ENCODE measurements around the gene METTL1.
A peak's percentile ranks its signal among the peaks of the same experiment; 100 is the strongest.

METTL1 gene

GRCh38 chr12:57813111-57813970 is 41.4 kb upstream of the METTL1 start:
- FAIRE-seq = no peak
- TF ChIP-seq POU2F2 (IDR thresholded peaks at IDR 0.05; ENCODE audit: low read depth, low read length) = no peak
- TF ChIP-seq PAX5 (IDR thresholded peaks at IDR 0.05; ENCODE audit: insufficient read depth, low read length, severe bottlenecking) = no peak
- no peak for TF ChIP-seq POLR2AphosphoS5 (IDR thresholded peaks at IDR 0.05; ENCODE audit: low read depth, low read length)
- no peak for DNase-seq (ENCODE audit: insufficient read length, low spot score)

DNA sequence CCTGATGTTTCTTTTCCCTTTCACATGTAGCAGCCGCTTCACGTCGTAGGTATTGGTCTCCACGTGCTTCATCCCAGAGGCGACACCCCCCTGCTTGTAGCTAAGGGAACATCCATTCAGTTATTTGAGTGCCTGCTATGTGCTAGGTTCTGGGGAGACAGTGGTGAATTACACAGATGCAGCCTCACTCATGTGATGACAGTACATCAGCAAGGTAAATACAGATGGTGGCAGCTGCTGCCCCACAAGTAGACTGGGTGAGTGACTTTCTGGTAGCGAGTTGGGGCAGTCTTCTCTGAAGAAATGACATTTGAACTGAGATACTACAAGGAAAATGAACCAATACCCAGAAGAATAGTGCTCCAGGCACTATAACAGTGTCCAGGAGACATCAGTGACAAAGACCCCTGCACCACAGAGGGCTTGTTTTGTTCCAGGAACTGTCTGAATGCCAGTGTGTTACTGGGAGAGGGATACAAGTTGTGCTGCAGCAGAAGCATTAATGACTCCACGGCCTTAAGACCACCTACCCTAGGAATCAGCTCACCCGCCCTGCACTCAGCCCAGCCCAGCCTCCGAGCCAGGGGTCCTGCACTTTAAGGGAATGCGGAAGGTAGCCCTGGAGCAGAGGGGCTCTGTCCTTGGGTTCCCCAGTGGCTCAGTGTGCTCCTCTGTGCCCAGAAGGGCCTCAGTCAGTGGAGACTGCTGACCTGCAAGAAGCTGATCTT is 39.3 kb upstream of the METTL1 start:
- no peak for TF ChIP-seq POLR2AphosphoS5 (IDR thresholded peaks at IDR 0.05; ENCODE audit: low read depth, low read length)
- no peak for TF ChIP-seq TAF1 (IDR thresholded peaks at IDR 0.05; ENCODE audit: low read depth, low read length)
- no peak for TF ChIP-seq SPI1 (IDR thresholded peaks at IDR 0.05; ENCODE audit: low read depth, low read length)
- TF ChIP-seq POU2F2 (IDR thresholded peaks at IDR 0.05; ENCODE audit: low read depth, low read length) = no peak
- no peak for TF ChIP-seq PAX5 (IDR thresholded peaks at IDR 0.05; ENCODE audit: insufficient read depth, low read length, severe bottlenecking)
- no peak for TF ChIP-seq POLR2A (IDR thresholded peaks at IDR 0.05; ENCODE audit: low read depth, low read length)
- DNase-seq (ENCODE audit: insufficient read length, low spot score) (no peak), FAIRE-seq (no peak)

DNA sequence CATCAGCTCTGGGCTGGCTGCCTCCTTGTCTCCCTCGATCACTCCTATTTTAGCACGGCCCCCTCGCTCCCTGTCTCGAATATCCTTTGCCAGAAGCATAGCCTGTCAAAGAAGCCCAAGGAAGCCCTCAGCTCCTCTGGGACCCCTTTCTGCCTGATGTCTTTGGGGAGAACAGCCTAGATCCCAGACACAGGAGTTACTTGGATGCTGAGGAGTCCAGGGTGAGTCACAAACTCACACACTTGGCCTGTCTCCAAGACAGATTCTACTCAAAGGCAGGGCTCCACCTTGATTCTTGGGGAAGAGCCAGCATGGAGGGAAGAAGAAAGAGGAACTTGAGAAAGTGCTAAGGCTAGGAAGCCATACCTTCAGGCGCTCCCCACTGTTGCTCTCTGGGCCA is 38.5 kb upstream of the METTL1 start:
- FAIRE-seq (no peak), DNase-seq (ENCODE audit: insufficient read length, low spot score) (no peak)

DNA sequence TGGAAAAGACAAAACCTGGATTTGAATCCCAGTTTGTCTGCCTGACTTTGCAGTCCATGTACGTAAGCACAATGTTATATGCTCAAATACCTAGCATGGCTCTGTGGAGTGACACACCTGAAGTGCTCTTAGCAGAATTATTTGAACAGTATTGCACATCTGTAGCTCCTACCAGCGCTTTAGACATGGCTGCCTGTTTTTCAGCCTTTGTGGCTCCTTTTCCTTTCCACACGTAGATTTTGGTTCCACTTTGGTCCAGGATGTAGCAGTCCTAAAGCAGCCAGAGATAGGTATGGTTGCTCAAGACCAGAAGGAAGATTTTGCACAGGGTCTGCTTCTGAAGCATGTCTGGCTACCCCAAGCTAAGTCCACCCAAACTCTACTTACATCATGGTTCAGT is 37.5 kb upstream of the METTL1 start:
- TF ChIP-seq SPI1 (IDR thresholded peaks at IDR 0.05; ENCODE audit: low read depth, low read length) (no peak), POLR2AphosphoS5 (IDR thresholded peaks at IDR 0.05; ENCODE audit: low read depth, low read length) (no peak), TAF1 (IDR thresholded peaks at IDR 0.05; ENCODE audit: low read depth, low read length) (no peak), POU2F2 (IDR thresholded peaks at IDR 0.05; ENCODE audit: low read depth, low read length) (no peak), POLR2A (IDR thresholded peaks at IDR 0.05; ENCODE audit: low read depth, low read length) (no peak), PAX5 (IDR thresholded peaks at IDR 0.05; ENCODE audit: insufficient read depth, low read length, severe bottlenecking) (no peak)
- FAIRE-seq (no peak), DNase-seq (ENCODE audit: insufficient read length, low spot score) (no peak)

More for the DNA sequence above, 38.5 kb upstream of the METTL1 start:
- TF ChIP-seq SPI1 (IDR thresholded peaks at IDR 0.05; ENCODE audit: low read depth, low read length) = no peak
- TF ChIP-seq POLR2AphosphoS5 (IDR thresholded peaks at IDR 0.05; ENCODE audit: low read depth, low read length) = no peak
- no peak for TF ChIP-seq POLR2A (IDR thresholded peaks at IDR 0.05; ENCODE audit: low read depth, low read length)
- TF ChIP-seq POU2F2 (IDR thresholded peaks at IDR 0.05; ENCODE audit: low read depth, low read length) = no peak
- TF ChIP-seq TAF1 (IDR thresholded peaks at IDR 0.05; ENCODE audit: low read depth, low read length) = no peak
- no peak for TF ChIP-seq PAX5 (IDR thresholded peaks at IDR 0.05; ENCODE audit: insufficient read depth, low read length, severe bottlenecking)

- DNase-seq (ENCODE audit: insufficient read length, low spot score) = no peak
- FAIRE-seq = no peak
- no peak for TF ChIP-seq POLR2A (IDR thresholded peaks at IDR 0.05; ENCODE audit: low read depth, low read length)
- TF ChIP-seq TAF1 (IDR thresholded peaks at IDR 0.05; ENCODE audit: low read depth, low read length) = no peak
- TF ChIP-seq POU2F2 (IDR thresholded peaks at IDR 0.05; ENCODE audit: low read depth, low read length) = no peak
- no peak for TF ChIP-seq PAX5 (IDR thresholded peaks at IDR 0.05; ENCODE audit: insufficient read depth, low read length, severe bottlenecking)
- no peak for TF ChIP-seq SPI1 (IDR thresholded peaks at IDR 0.05; ENCODE audit: low read depth, low read length)
- TF ChIP-seq POLR2AphosphoS5 (IDR thresholded peaks at IDR 0.05; ENCODE audit: low read depth, low read length) = no peak
Observed at GRCh38 chr12:57808351-57808750, 36.4 kb upstream of the METTL1 start.

DNA sequence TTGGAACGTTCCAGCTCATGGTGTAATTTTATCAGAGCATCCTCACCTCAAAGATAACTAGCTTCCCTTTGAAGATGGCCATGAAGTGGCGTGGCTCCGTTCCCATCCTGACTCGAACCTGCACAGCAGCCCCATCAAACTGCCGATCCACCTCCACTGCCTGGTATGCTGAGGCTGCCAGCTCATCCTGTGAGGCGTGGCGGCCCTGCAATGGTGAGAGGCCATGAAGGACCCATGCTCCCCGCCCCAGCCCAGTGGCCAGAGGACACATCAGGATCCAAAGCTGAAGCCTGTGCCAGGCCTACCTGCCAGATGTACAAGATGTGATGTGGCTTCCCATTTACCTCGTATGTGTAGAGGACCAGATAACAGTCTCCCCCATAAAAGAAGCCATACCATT is 35.4 kb upstream of the METTL1 start:
- FAIRE-seq (no peak), DNase-seq (ENCODE audit: insufficient read length, low spot score) (no peak)
- TF ChIP-seq SPI1 (IDR thresholded peaks at IDR 0.05; ENCODE audit: low read depth, low read length) (no peak), TAF1 (IDR thresholded peaks at IDR 0.05; ENCODE audit: low read depth, low read length) (no peak), POLR2AphosphoS5 (IDR thresholded peaks at IDR 0.05; ENCODE audit: low read depth, low read length) (no peak), POLR2A (IDR thresholded peaks at IDR 0.05; ENCODE audit: low read depth, low read length) (no peak), PAX5 (IDR thresholded peaks at IDR 0.05; ENCODE audit: insufficient read depth, low read length, severe bottlenecking) (no peak), POU2F2 (IDR thresholded peaks at IDR 0.05; ENCODE audit: low read depth, low read length) (no peak)

DNA sequence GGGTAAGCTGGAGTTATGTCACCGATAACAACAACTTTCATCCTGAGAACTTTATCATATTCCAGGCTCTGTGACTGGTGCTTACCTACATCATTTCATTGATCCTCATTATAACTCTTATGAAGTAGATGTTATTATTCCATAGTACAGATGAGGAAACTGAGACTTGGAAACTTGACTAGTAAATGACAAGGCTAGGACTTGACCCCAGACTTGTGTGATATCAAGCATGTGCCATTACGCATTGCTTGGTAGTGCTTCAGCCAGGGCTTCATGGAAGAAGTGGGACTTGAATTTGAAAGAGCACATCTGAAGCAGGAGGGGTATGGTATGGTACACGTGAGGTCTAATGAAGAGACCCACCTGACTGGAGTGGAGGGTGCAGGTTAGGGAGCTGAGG is 34.8 kb upstream of the METTL1 start:
- FAIRE-seq (no peak), DNase-seq (ENCODE audit: insufficient read length, low spot score) (no peak)

GRCh38 chr12:57803319-57803893 is 31.5 kb upstream of the METTL1 start:
- TF ChIP-seq POU2F2 (IDR thresholded peaks at IDR 0.05; ENCODE audit: low read depth, low read length) (no peak), PAX5 (IDR thresholded peaks at IDR 0.05; ENCODE audit: insufficient read depth, low read length, severe bottlenecking) (no peak), POLR2AphosphoS5 (IDR thresholded peaks at IDR 0.05; ENCODE audit: low read depth, low read length) (no peak), POLR2A (IDR thresholded peaks at IDR 0.05; ENCODE audit: low read depth, low read length) (no peak), SPI1 (IDR thresholded peaks at IDR 0.05; ENCODE audit: low read depth, low read length) (no peak), TAF1 (IDR thresholded peaks at IDR 0.05; ENCODE audit: low read depth, low read length) (no peak)
- peak; percentile 69 for FAIRE-seq
- DNase-seq (ENCODE audit: insufficient read length, low spot score) = no peak

More for the DNA sequence above, 34.8 kb upstream of the METTL1 start:
- no peak for TF ChIP-seq SPI1 (IDR thresholded peaks at IDR 0.05; ENCODE audit: low read depth, low read length)
- TF ChIP-seq TAF1 (IDR thresholded peaks at IDR 0.05; ENCODE audit: low read depth, low read length) = no peak
- no peak for TF ChIP-seq POLR2A (IDR thresholded peaks at IDR 0.05; ENCODE audit: low read depth, low read length)
- no peak for TF ChIP-seq POLR2AphosphoS5 (IDR thresholded peaks at IDR 0.05; ENCODE audit: low read depth, low read length)

DNA sequence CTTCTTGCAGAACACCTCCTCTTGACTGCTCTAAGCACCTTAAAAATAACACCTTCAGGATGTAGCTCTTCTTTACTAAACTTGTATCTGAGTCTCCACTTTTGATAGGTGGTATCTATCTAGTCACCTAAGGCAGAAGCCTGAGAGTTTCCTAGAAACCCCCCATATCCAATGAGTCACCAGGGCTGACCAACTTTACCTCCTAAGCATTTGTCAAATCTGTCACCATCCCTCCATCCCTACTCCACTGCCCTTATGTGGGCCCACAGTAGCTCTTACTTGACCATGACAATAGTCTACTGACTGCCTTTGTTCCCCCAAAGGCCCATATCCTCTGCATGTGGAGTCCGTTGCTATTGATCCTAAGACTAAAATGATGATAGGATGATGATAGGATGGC is 30.7 kb upstream of the METTL1 start:
- no peak for TF ChIP-seq POLR2A (IDR thresholded peaks at IDR 0.05; ENCODE audit: low read depth, low read length)
- no peak for DNase-seq (ENCODE audit: insufficient read length, low spot score)

More for the DNA sequence above, 30.7 kb upstream of the METTL1 start:
- no peak for FAIRE-seq
